Esophagus squamous epithelium (tissue), 4 donors: ENCODE data around the gene IL1RAPL1.

Source experiments
- POLR2A ChIP-seq, 4 donors: fragments of 450-650 bp; IDR thresholded peaks; one replicate each; pipeline ENCODE4 v1.6.1; 2017; ENCODE audit warnings: antibody characterized with exemption in 4 of 4, mild to moderate bottlenecking in 4 of 4, moderate library complexity in 3 of 4
- TF ChIP-seq, protein P1 (sequence below), 6 experiments: fragments of 450-650 bp in 4 of 6; fragments of 200-600 bp in 2 of 6; sonication (generic) in 2 of 6; IDR thresholded peaks; one replicate each; pipeline ENCODE4 v1.5.1; 2016 to 2019; ENCODE audit warnings: antibody characterized with exemption in 6 of 6, mild to moderate bottlenecking in 4 of 6, moderate library complexity in 4 of 6

DNA sequence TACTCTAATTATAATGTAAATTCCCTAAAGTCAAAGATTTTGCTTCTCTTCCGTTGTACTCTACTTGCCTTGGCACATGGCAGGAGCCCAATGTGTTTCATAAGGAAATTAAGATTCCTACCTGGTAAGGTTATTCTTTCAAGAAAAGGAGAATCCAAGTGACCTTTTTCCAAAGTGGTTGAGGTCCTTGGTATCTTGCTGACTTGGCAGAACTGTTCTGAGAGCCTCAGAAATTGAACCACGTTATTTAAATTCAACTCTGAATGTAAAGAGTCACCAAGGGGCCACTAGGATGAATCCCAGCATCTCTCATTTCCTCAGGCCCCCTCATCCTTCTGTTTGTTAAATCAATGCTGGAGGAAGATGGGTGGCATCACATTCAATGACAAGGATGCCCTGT, 1209.9 kb downstream of the IL1RAPL1 start:
- TF ChIP-seq, protein P1, sequence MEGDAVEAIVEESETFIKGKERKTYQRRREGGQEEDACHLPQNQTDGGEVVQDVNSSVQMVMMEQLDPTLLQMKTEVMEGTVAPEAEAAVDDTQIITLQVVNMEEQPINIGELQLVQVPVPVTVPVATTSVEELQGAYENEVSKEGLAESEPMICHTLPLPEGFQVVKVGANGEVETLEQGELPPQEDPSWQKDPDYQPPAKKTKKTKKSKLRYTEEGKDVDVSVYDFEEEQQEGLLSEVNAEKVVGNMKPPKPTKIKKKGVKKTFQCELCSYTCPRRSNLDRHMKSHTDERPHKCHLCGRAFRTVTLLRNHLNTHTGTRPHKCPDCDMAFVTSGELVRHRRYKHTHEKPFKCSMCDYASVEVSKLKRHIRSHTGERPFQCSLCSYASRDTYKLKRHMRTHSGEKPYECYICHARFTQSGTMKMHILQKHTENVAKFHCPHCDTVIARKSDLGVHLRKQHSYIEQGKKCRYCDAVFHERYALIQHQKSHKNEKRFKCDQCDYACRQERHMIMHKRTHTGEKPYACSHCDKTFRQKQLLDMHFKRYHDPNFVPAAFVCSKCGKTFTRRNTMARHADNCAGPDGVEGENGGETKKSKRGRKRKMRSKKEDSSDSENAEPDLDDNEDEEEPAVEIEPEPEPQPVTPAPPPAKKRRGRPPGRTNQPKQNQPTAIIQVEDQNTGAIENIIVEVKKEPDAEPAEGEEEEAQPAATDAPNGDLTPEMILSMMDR (IDR thresholded peaks at IDR 0.05), result no peak
- no peak for TF ChIP-seq POLR2A (IDR thresholded peaks at IDR 0.05)
